K562 (cell line): ENCODE data around the gene ZDHHC16. TPM values are rescaled to one million over a fixed set of nuclear protein-coding genes. Genes with fewer than 3 reads are reported as not detected.
A peak's percentile ranks its signal among the peaks of the same experiment; 100 is the strongest.

Experiments used
- CEBPB ChIP-seq: fragments of 450-650 bp; IDR thresholded peaks from 2 replicates; pipeline ENCODE4 v1.6.1; 2016; ENCODE audit warnings: missing genetic modification characterization, missing compliant biosample characterization
- CTCF ChIP-seq, 3 experiments: IDR thresholded peaks in 2 of 3; conservative IDR thresholded peaks in 1 of 3; 2 replicates each; pipeline ENCODE4 v1.5.1; 2011 to 2012; ENCODE audit warnings: low read length in 3 of 3, mild to moderate bottlenecking in 3 of 3, control low read depth in 2 of 3, improper control_type of control experiment in 1 of 3, inconsistent platforms in 1 of 3, low read depth in 1 of 3, mixed read lengths in 1 of 3, moderate library complexity in 1 of 3; ENCODE audit not compliant: insufficient read depth in 2 of 3
- DEAF1 ChIP-seq: fragments of 450-650 bp; formaldehyde crosslinking; IDR thresholded peaks from 2 replicates; pipeline ENCODE4 v1.4.0; 2020; ENCODE audit warnings: mild to moderate bottlenecking, moderate library complexity
- EZH2 ChIP-seq: IDR thresholded peaks from 2 replicates; pipeline ENCODE4 v1.6.1; 2012; ENCODE audit warnings: low read depth, mild to moderate bottlenecking, inconsistent platforms, low read length, borderline replicate concordance
- NELFE ChIP-seq: IDR thresholded peaks from 2 replicates; pipeline ENCODE4 v1.6.1; 2011; ENCODE audit warnings: mild to moderate bottlenecking; ENCODE audit not compliant: insufficient read depth, insufficient read length
- NR2C2 ChIP-seq, 2 experiments: fragments of 200-800 bp in 1 of 2; sonication (Bioruptor generic) in 1 of 2; sonication (generic) in 1 of 2; formaldehyde crosslinking in 1 of 2; IDR thresholded peaks; 2 replicates each; pipeline versions ENCODE4 v1.6.1 to v1.8.0; 2016 to 2022; ENCODE audit warnings: mild to moderate bottlenecking in 1 of 2, missing compliant biosample characterization in 1 of 2, missing genetic modification characterization in 1 of 2, missing genetic modification reagents in 1 of 2
- RAD21 ChIP-seq, 2 experiments: fragments of 250-450 bp in 1 of 2; fragments of 450-650 bp in 1 of 2; sonication (Bioruptor Pico) in 1 of 2; formaldehyde crosslinking in 1 of 2; IDR thresholded peaks in 1 of 2; conservative IDR thresholded peaks in 1 of 2; 2 replicates each; pipeline versions ENCODE4 v1.4.0 to v1.8.0; 2020 to 2022; ENCODE audit warnings: mild to moderate bottlenecking in 2 of 2, moderate library complexity in 1 of 2
- RB1 ChIP-seq: fragments of 450-650 bp; IDR thresholded peaks from 2 replicates; pipeline ENCODE4 v1.6.1; 2017; ENCODE audit warnings: low read depth, mild to moderate bottlenecking
- SMARCE1 ChIP-seq: fragments of 450-650 bp; IDR thresholded peaks from 2 replicates; pipeline ENCODE4 v1.7.1; 2016; ENCODE audit warnings: mild to moderate bottlenecking
- ZNF23 ChIP-seq: fragments of 250-450 bp; sonication (Bioruptor Pico); IDR thresholded peaks from 2 replicates; pipeline ENCODE4 v1.4.0; 2020; ENCODE audit warnings: mild to moderate bottlenecking
- ZSCAN32 ChIP-seq: fragments of 450-650 bp; formaldehyde crosslinking; IDR thresholded peaks from 2 replicates; pipeline ENCODE4 v1.4.0; 2020; ENCODE audit warnings: mild to moderate bottlenecking, moderate library complexity
- polyA plus RNA-seq, 8 experiments: library from polyadenylated mRNA; depleted of rRNA in 4 of 8; stranded (reverse) in 5 of 8; unstranded in 3 of 8; fragments of >200 nt; fragmentation: Nextera tagmentation in 2 of 8; fragmentation: Illumina TruSeq in 1 of 8; extraction: Ambion mirVana in 2 of 8; extraction: Trizol in 1 of 8; gene quantifications; 2 replicates each; pipeline versions ENCODE4 v1.2.1 to v1.2.3, GENCODE V29; 2011 to 2014; ENCODE audit warnings: inconsistent platforms in 1 of 8, missing spikeins in 1 of 8
- total RNA-seq, 7 experiments: library from RNA; depleted of rRNA in 6 of 7; stranded (reverse); fragments of >200 nt in 6 of 7; fragmentation: Illumina TruSeq in 2 of 7; extraction: Trizol in 2 of 7; gene quantifications; 2 replicates each; pipeline versions ENCODE4 v1.2.1 to v1.2.3, GENCODE V29; 2011 to 2021; ENCODE audit warnings: low replicate concordance in 1 of 7

The ZDHHC16 gene
- total and polyA plus RNA-seq, 9 of the 15 experiments (the other 6 are each of a cell fraction or from before 2014, with no cell fraction given) = 12.5 to 33.8 (median 21.3) TPM

GRCh38 chr10:97463363-97464132 is 17.6 kb downstream of the ZDHHC16 start (continued):
- peak; percentile 75 to 78 (median 76) for TF ChIP-seq CTCF (IDR thresholded peaks at IDR 0.05 in 2 of 3, conservative IDR thresholded peaks at IDR 0.05 in 1 of 3; ENCODE audit: insufficient read depth in 2 of 3, low read depth in 1 of 3, low read length in 3 of 3)
- TF ChIP-seq ZSCAN32 (CRISPR knock-in tag) = no peak
- TF ChIP-seq RB1 = 0 out of 2 replicates have a peak, but pooled peaks have one; percentile 12
- TF ChIP-seq DEAF1 (CRISPR knock-in tag) = peak; percentile 31; the same call in 1 of the 2 replicates
- no peak for TF ChIP-seq EZH2
- no peak for TF ChIP-seq NELFE
- TF ChIP-seq NR2C2 (CRISPR knock-in tag; IDR thresholded peaks at IDR 0.05) = no peak
- peak; percentile 42; the same call in 1 of the 2 replicates for TF ChIP-seq NR2C2 (tag; IDR thresholded peaks at IDR 0.05)
- peak; percentile 44 to 65 for TF ChIP-seq RAD21 (CRISPR knock-in tag; conservative IDR thresholded peaks at IDR 0.05 in 1 of 2, IDR thresholded peaks at IDR 0.05 in 1 of 2)
- peak; percentile 91 for TF ChIP-seq CEBPB
- no peak for TF ChIP-seq SMARCE1
- no peak for TF ChIP-seq ZNF23 (CRISPR knock-in tag)
